RKO (cell line): ENCODE data around the gene SLC16A1.
"Not testable (repeated sequence)": the region's sequence is repeated elsewhere in the genome, so short reads cannot be mapped to it uniquely, and the experiment has no call there.

Experiments
- DNase-seq: peaks from one replicate; pipeline ENCODE4 v3.0.0-alpha.2; 2016; ENCODE audit warnings: low spot score

The SLC16A1 gene

GRCh38 chr1:112925015-112925414 lies 31.0 kb downstream of the SLC16A1 start:
- DNase-seq = no peak

- DNase-seq = no peak
Measured at GRCh38 chr1:112923959-112924349, 32.0 kb downstream of the SLC16A1 start.

- no peak for DNase-seq
Measured at GRCh38 chr1:112923234-112923958, 32.6 kb downstream of the SLC16A1 start.

- no peak for DNase-seq
Measured at GRCh38 chr1:112911506-112912220, 44.3 kb downstream of the SLC16A1 start.

GRCh38 chr1:112909847-112910246 lies 46.1 kb downstream of the SLC16A1 start:
- DNase-seq = no peak

GRCh38 chr1:112906150-112906698 lies 49.8 kb downstream of the SLC16A1 start:
- no peak for DNase-seq

- DNase-seq = no peak
Measured at GRCh38 chr1:112905395-112906149, 50.4 kb downstream of the SLC16A1 start.

- no peak for DNase-seq
Measured at GRCh38 chr1:112904831-112905261, 51.1 kb downstream of the SLC16A1 start.

- DNase-seq = peak; percentile 71
Measured at GRCh38 chr1:112904071-112904830, 51.7 kb downstream of the SLC16A1 start.

- no peak for DNase-seq
Measured at GRCh38 chr1:112902221-112902620, 53.8 kb downstream of the SLC16A1 start.

GRCh38 chr1:112901387-112901786 lies 54.6 kb downstream of the SLC16A1 start:
- no peak for DNase-seq

GRCh38 chr1:112896783-112897182 lies 59.2 kb downstream of the SLC16A1 start:
- no peak for DNase-seq

GRCh38 chr1:112894561-112895011 lies 61.4 kb downstream of the SLC16A1 start:
- DNase-seq = no peak

- no peak for DNase-seq
Measured at GRCh38 chr1:112894010-112894292, 62.0 kb downstream of the SLC16A1 start.

GRCh38 chr1:112893288-112894009 lies 62.5 kb downstream of the SLC16A1 start:
- DNase-seq = no peak

GRCh38 chr1:112889906-112890305 lies 66.1 kb downstream of the SLC16A1 start:
- DNase-seq = not testable (repeated sequence)

- DNase-seq = no peak
Measured at GRCh38 chr1:112889052-112889768, 66.8 kb downstream of the SLC16A1 start.

- no peak for DNase-seq
Measured at GRCh38 chr1:112888630-112889029, 67.4 kb downstream of the SLC16A1 start.

GRCh38 chr1:112887599-112888283 lies 68.3 kb downstream of the SLC16A1 start:
- no peak for DNase-seq

GRCh38 chr1:112884996-112885395 lies 71.0 kb downstream of the SLC16A1 start:
- DNase-seq = not testable (repeated sequence)
